ENCODE results near the gene KCNK15.
A peak's percentile ranks its signal among the peaks of the same experiment; 100 is the strongest.

GRCh38 chr20:44736170-44737021 lies 9.3 kb upstream of the KCNK15 start:
- peak in 1 of 5 experiments; percentile 21 for TF ChIP-seq CTCF (IDR thresholded peaks at IDR 0.05)
- TF ChIP-seq POLR2A (IDR thresholded peaks at IDR 0.05) = no peak
- peak in 1 of 2 donors; percentile 32 for TF ChIP-seq EP300 (IDR thresholded peaks at IDR 0.05)
